ENCODE measurements around the gene JARID2. TPM values are rescaled to one million over a fixed set of nuclear protein-coding genes. Genes with fewer than 3 reads are reported as not detected.

Gene JARID2
- polyA plus RNA-seq, 1 experiment: 6.1 TPM

GRCh38 chr6:15290067-15290680 lies 44.3 kb downstream of the JARID2 start:
- ChIA-PET CTCF (interaction anchor here (0.6 to 1.1 kb wide), 2 partner anchors 41 to 150 kb away, joined by 3 read pairs; no protein-coding TSS in a partner anchor), POLR2A (no interaction called here)
- TF ChIP-seq CTCF (IDR thresholded peaks at IDR 0.05; ENCODE audit: insufficient read depth, low read depth, low read length): no peak
- no peaks in the 10 kb centered on the region for H3K27me3 ChIP-seq (ENCODE audit: control insufficient read depth, insufficient read depth, low read length)
- no peaks in the 10 kb centered on the region for H3K36me3 ChIP-seq (ENCODE audit: control insufficient read depth, insufficient read depth, low read length)
- DNase-seq (ENCODE audit: low read depth): no peak
- H3K4me3 ChIP-seq (ENCODE audit: low read depth, low read length): no peak overlapping the region

- DNase-seq (ENCODE audit: low read depth): no peak
- H3K4me3 ChIP-seq (ENCODE audit: low read depth, low read length): no peak overlapping the region
- no peaks in the 10 kb centered on the region for H3K36me3 ChIP-seq (ENCODE audit: control insufficient read depth, insufficient read depth, low read length)
- H3K27me3 ChIP-seq (ENCODE audit: control insufficient read depth, insufficient read depth, low read length): no peaks in the 10 kb centered on the region
- no peak for TF ChIP-seq CTCF (IDR thresholded peaks at IDR 0.05; ENCODE audit: insufficient read depth, low read depth, low read length)
- CTCF ChIA-PET: no interaction called here
- POLR2A ChIA-PET: no interaction called here
These were observed 45.3 kb downstream of the JARID2 start for GRCh38 chr6:15290962-15291704.

- H3K4me3 ChIP-seq (ENCODE audit: low read depth, low read length): no peak overlapping the region
- no peaks in the 10 kb centered on the region for H3K27me3 ChIP-seq (ENCODE audit: control insufficient read depth, insufficient read depth, low read length)
- no peak for TF ChIP-seq CTCF (IDR thresholded peaks at IDR 0.05; ENCODE audit: insufficient read depth, low read depth, low read length)
- no peaks in the 10 kb centered on the region for H3K36me3 ChIP-seq (ENCODE audit: control insufficient read depth, insufficient read depth, low read length)
- CTCF ChIA-PET: interaction anchor here (1.2 kb wide), 1 partner anchor 56 kb away, joined by 3 read pairs; no protein-coding TSS in a partner anchor
- DNase-seq (ENCODE audit: low read depth): no peak
- POLR2A ChIA-PET: no interaction called here
These were observed 46.9 kb downstream of the JARID2 start for GRCh38 chr6:15292721-15293302.

GRCh38 chr6:15293674-15294073 lies 47.8 kb downstream of the JARID2 start:
- Histone ChIP-seq H3K36me3 (ENCODE audit: control insufficient read depth, insufficient read depth, low read length) (no peaks in the 10 kb centered on the region), H3K4me3 (ENCODE audit: low read depth, low read length) (no peak overlapping the region), H3K27me3 (ENCODE audit: control insufficient read depth, insufficient read depth, low read length) (no peaks in the 10 kb centered on the region)
- POLR2A ChIA-PET: no interaction called here
- CTCF ChIA-PET: no interaction called here
- TF ChIP-seq CTCF (IDR thresholded peaks at IDR 0.05; ENCODE audit: insufficient read depth, low read depth, low read length): no peak
- no peak for DNase-seq (ENCODE audit: low read depth)

- CTCF ChIA-PET: no interaction called here
- Histone ChIP-seq H3K36me3 (ENCODE audit: control insufficient read depth, insufficient read depth, low read length) (no peaks in the 10 kb centered on the region), H3K27me3 (ENCODE audit: control insufficient read depth, insufficient read depth, low read length) (no peaks in the 10 kb centered on the region), H3K4me3 (ENCODE audit: low read depth, low read length) (no peak overlapping the region)
- POLR2A ChIA-PET: no interaction called here
- no peak for TF ChIP-seq CTCF (IDR thresholded peaks at IDR 0.05; ENCODE audit: insufficient read depth, low read depth, low read length)
- DNase-seq (ENCODE audit: low read depth): no peak
These were observed 48.6 kb downstream of the JARID2 start for GRCh38 chr6:15294504-15294903.
